ENCODE measurements around the gene DDA1.

DNA sequence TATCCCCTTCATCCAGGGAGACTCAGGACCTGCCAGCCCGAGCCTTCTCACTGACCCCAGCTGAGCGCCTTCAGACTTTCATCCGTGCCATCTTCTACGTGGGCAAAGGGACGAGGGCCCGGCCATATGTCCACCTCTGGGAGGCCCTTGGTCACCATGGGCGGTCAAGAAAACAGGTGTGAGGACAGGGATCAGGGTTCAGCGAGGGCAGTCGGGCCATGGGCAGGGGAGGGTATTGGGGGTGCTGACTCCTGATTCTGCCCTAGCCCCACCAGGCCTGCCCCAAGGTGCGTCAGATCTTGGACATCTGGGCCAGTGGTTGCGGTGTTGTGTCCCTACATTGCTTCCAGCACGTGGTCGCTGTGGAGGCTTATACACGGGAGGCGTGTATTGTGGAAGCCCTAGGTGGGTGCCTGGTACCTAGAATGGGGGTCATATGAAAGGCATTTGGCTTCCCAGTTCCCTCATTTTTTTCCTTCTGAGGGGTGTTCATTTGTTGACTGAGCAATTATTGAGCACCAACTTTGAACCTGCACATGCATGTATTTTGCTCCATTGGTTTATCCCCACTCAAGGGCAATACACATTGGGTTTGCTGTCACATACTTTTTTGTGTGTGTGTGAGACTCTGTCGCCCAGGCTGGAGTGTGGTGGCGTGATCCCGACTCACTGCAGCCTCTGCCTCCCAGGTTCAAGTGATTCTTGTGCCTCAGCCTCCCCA lies 23.8 kb upstream of the DDA1 start:
- TF ChIP-seq CTCF (IDR thresholded peaks at IDR 0.05 in 8 of 11, conservative IDR thresholded peaks at IDR 0.05 in 3 of 11) (no peak), POLR2AphosphoS5 (IDR thresholded peaks at IDR 0.05) (no peak)
